GM10266 (cell line): ENCODE measurements around the gene DPH6.

Experiments
- DNase-seq: peaks from one replicate; pipeline ENCODE4 v3.0.0; 2012; ENCODE audit errors: extremely low spot score
- TF ChIP-seq, protein P1 (sequence below): IDR thresholded peaks from 2 replicates; pipeline ENCODE4 v1.5.1; 2012; ENCODE audit warnings: mild to moderate bottlenecking, low read depth; ENCODE audit not compliant: control insufficient read depth, insufficient read depth; ENCODE audit errors: missing control alignments

Gene DPH6

DNA sequence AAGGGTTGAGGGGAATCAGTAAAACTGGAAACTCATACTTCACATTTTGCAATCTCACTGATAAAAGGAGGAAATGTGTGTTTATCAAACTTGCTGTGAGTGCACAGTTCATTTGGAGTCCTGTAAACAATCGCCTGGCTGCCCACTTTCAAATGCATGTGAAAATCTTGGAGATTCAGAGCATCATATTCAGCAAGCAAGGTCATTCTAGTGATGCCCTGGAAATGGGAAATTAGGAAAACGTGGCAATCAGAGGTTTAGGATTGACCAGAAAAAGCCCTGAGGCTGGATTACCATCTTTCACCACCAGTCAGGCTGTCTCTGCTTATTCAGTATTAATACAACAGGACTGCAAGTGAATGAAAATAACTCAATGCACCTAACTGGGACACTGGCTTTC lies 23.9 kb downstream of the DPH6 start:
- TF ChIP-seq, protein P1, sequence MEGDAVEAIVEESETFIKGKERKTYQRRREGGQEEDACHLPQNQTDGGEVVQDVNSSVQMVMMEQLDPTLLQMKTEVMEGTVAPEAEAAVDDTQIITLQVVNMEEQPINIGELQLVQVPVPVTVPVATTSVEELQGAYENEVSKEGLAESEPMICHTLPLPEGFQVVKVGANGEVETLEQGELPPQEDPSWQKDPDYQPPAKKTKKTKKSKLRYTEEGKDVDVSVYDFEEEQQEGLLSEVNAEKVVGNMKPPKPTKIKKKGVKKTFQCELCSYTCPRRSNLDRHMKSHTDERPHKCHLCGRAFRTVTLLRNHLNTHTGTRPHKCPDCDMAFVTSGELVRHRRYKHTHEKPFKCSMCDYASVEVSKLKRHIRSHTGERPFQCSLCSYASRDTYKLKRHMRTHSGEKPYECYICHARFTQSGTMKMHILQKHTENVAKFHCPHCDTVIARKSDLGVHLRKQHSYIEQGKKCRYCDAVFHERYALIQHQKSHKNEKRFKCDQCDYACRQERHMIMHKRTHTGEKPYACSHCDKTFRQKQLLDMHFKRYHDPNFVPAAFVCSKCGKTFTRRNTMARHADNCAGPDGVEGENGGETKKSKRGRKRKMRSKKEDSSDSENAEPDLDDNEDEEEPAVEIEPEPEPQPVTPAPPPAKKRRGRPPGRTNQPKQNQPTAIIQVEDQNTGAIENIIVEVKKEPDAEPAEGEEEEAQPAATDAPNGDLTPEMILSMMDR: no peak
- DNase-seq: no peak

DNA sequence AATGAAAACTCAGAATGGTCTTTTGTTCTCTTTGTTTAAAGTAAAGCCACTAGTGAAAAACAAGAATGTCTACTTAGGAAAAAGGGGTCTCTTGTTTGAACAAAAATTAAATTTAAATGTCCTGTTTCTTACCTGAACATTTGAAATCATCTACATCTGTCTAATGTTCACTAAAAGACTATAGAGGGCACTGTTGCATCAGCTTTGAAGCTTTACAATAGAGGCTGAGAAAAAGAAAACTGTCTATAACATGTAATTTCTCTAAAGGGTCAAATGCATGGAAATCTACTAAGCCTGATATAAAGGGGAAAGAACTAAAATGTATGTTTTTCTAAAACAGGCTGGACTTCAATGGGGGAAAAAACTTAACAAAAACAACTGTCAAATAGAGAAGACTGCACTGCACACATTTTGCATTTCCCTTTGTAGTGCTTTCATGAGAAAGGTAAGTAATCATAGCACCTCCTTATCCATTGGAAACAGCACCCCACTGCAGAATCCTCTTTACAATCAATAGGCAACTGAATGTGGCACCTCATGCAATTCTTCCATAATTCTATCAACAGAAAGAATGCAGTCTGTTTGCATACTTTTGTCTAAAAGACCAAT lies 26.3 kb downstream of the DPH6 start:
- TF ChIP-seq, protein P1: peak; percentile 46
- no peak for DNase-seq

DNA sequence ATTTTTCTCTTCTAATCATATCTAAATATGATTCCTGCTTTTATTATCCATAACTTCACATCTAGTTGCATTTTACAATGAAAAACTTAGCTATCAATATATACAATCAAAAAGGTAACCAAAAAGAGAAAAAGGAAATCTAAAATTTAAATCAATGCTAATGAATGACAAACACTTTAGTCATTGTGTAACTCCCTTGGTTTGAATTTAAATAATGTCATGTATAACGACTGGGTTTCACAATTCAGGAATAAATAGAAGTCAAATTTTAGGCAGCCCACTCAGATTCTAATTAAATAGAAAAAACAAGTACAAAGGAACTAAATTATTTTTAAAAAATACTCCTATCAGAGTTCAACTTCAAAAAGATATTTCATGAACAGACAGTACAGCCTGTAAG lies 26.9 kb downstream of the DPH6 start:
- TF ChIP-seq, protein P1: no peak
- no peak for DNase-seq

DNA sequence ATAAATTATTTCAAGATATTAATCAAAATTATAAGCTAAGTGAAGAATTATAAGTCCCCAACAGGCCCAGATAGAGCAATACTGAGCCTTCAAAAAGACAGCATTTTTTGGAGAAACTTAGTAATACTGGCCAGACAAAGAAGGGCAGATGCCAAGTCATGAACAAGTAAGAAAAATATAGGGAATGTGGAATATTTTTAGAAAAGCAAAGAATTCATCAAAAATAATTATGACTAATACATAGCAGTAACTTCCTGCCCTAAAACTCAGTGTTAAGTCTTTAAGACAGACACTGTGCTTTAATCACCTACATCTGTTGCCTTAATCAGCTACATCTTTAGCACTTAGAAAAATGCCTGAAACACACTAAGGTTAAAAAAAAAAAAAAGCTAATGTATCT lies 31.2 kb downstream of the DPH6 start:
- TF ChIP-seq, protein P1: no peak
- DNase-seq: no peak

DNA sequence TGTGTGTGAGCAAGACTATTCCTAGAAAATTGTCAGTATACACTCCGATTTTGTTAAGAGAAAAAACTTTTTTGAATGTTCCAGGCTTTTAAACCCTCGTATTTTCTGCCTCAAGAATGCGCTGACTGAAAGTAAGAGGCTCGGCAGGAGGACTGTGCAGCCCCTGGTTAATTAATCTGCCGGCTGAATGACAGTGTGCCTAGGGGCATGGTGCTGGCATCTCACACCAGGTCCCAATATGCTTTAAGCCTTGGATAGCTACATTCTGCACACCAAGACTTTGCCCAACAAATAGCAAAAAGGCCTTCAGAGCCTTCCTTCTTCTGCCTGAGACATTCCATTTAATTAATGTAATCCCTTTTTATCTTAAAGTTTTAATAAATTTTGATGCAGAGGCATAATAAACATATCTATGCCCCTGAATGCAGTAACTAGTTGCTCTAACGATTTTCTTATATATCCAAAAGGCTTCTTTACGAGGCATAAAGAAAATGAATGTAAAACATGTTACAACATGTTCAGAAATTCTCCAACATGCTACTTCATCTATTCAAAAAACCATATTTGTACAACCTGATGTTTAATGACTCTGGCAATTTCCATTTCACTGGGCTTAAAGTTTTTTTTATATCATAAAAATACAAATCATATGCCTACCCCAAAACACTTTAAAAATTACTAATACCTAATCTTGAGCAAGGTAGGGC lies 37.9 kb downstream of the DPH6 start:
- TF ChIP-seq, protein P1: no peak
- no peak for DNase-seq

DNA sequence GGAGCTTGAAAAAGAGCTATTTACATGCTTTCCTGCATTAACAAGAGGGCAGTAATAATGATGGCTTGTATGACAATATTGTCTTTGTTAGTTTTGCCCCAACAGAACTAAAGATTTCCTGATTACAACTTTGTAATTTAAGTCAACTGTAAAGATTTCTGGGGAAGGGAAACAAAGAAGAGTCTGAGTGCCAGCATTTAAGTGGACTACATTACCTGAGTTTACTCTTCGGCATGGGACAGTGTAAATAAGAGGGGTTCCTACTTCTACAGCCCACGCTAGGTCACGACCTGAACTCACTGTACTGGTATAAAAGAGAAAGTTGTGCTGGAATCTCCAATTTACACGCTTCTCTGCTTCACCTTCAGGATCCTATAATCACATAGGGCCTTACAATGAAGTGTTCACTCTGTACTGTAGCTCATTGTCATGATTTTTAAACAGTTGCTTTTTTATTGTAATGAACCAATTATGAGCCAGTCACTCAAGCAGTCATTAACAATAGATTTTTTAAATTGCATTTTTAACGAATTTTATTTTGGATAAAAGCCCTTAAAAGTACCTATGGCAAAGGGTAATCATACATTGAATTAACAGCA lies 39.6 kb downstream of the DPH6 start:
- no peak for DNase-seq
- TF ChIP-seq, protein P1: no peak

DNA sequence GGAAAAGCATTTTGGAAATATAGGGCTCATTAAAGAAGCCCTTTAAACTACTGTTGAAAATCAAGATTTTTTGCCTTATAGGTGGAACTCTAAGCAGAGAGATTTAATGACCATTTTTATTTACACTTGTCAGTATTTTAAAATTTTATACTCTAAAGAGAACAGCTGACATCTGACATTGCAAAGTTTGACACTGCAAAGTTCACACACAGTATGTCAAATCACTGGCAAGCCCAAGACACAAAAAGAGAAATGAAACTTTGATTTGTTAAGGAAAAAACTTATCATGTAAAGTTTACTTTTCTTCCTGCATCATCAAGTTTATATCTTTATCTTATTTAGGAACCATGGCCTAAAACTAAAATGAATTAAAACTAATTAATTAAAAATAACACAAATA lies 40.2 kb downstream of the DPH6 start:
- TF ChIP-seq, protein P1: no peak
- no peak for DNase-seq
